HepG2 (cell line): ENCODE results near the gene APOA1. TPM values are rescaled to one million over a fixed set of nuclear protein-coding genes. Genes with fewer than 3 reads are reported as not detected.

ENCODE experiments used
- CREB3 ChIP-seq: sonication (generic); formaldehyde crosslinking; IDR thresholded peaks from 2 replicates; pipeline ENCODE4 v1.5.0; 2020; ENCODE audit warnings: missing genetic modification reagents
- EZH2 ChIP-seq: conservative IDR thresholded peaks from 2 replicates; pipeline ENCODE4 v1.6.1; 2012; ENCODE audit warnings: mild to moderate bottlenecking, low read depth, low read length, moderate library complexity
- FOSL2 ChIP-seq: sonication (generic); formaldehyde crosslinking; IDR thresholded peaks from 2 replicates; pipeline ENCODE4 v1.4.0; 2020; ENCODE audit warnings: missing genetic modification reagents
- FOXA3 ChIP-seq: IDR thresholded peaks from 2 replicates; pipeline ENCODE4 v1.6.1; 2016; ENCODE audit warnings: missing genetic modification reagents, missing compliant biosample characterization
- FOXK1 ChIP-seq: sonication (generic); formaldehyde crosslinking; IDR thresholded peaks from 2 replicates; pipeline ENCODE4 v1.4.0; 2020; ENCODE audit warnings: low read depth, missing genetic modification reagents, borderline replicate concordance
- GPBP1L1 ChIP-seq: sonication (generic); formaldehyde crosslinking; IDR thresholded peaks from 2 replicates; pipeline ENCODE4 v1.5.0; 2020; ENCODE audit warnings: mild to moderate bottlenecking, missing genetic modification reagents
- HDAC6 ChIP-seq: fragments of 200-600 bp; sonication (generic); IDR thresholded peaks from 2 replicates; pipeline ENCODE4 v1.7.0; 2017; ENCODE audit warnings: mild to moderate bottlenecking, antibody characterized with exemption, low read length, low read depth
- KLF12 ChIP-seq: sonication (generic); formaldehyde crosslinking; IDR thresholded peaks from 2 replicates; pipeline ENCODE4 v1.4.0; 2020; ENCODE audit warnings: missing genetic modification reagents, borderline replicate concordance
- NONO ChIP-seq, 2 experiments: fragments of 450-650 bp in 1 of 2; sonication (generic) in 1 of 2; formaldehyde crosslinking in 1 of 2; IDR thresholded peaks in 1 of 2; conservative IDR thresholded peaks in 1 of 2; 2 replicates each; pipeline versions ENCODE4 v1.6.1 to v1.8.0; 2017 to 2022; ENCODE audit warnings: mild to moderate bottlenecking in 1 of 2, missing genetic modification reagents in 1 of 2, moderate library complexity in 1 of 2
- NPAS2 ChIP-seq: sonication (generic); formaldehyde crosslinking; IDR thresholded peaks from 2 replicates; pipeline ENCODE4 v1.8.0; 2022; ENCODE audit warnings: mild to moderate bottlenecking, missing genetic modification reagents, borderline replicate concordance
- PHF8 ChIP-seq: sonication (generic); formaldehyde crosslinking; IDR thresholded peaks from 2 replicates; pipeline ENCODE4 v1.5.0; 2020; ENCODE audit warnings: missing genetic modification reagents
- STAG1 ChIP-seq: sonication (generic); formaldehyde crosslinking; IDR thresholded peaks from 2 replicates; pipeline ENCODE4 v1.4.0; 2020; ENCODE audit warnings: missing genetic modification reagents
- STAT5B ChIP-seq: sonication (generic); formaldehyde crosslinking; IDR thresholded peaks from 2 replicates; pipeline ENCODE4 v1.4.0; 2020; ENCODE audit warnings: missing genetic modification reagents
- WIZ ChIP-seq: sonication (generic); formaldehyde crosslinking; IDR thresholded peaks from 2 replicates; pipeline ENCODE4 v1.5.1; 2020; ENCODE audit warnings: mild to moderate bottlenecking, missing genetic modification reagents
- ZNF18 ChIP-seq: sonication (generic); formaldehyde crosslinking; IDR thresholded peaks from 2 replicates; pipeline ENCODE4 v1.8.0; 2022; ENCODE audit warnings: mild to moderate bottlenecking, missing genetic modification reagents; ENCODE audit not compliant: insufficient replicate concordance
- ZNF75D ChIP-seq: sonication (generic); formaldehyde crosslinking; IDR thresholded peaks from 2 replicates; pipeline ENCODE4 v1.8.1; 2023; ENCODE audit warnings: missing genetic modification reagents, mild to moderate bottlenecking, borderline replicate concordance
- ZNF790 ChIP-seq: sonication (generic); formaldehyde crosslinking; IDR thresholded peaks from 2 replicates; pipeline ENCODE4 v1.8.0; 2022; ENCODE audit warnings: missing genetic modification reagents, mild to moderate bottlenecking, borderline replicate concordance
- ZSCAN31 ChIP-seq: sonication (generic); formaldehyde crosslinking; IDR thresholded peaks from 2 replicates; pipeline ENCODE4 v1.5.0; 2020; ENCODE audit warnings: low read depth, mild to moderate bottlenecking, missing genetic modification reagents
- polyA plus RNA-seq, 8 experiments: library from polyadenylated mRNA; depleted of rRNA in 3 of 8; stranded (reverse) in 7 of 8; unstranded in 1 of 8; fragments of >200 nt; fragmentation: Illumina TruSeq in 4 of 8; extraction: Trizol in 4 of 8; gene quantifications; 2 replicates each; pipeline versions ENCODE4 v1.2.1 to v1.2.3, GENCODE V29; 2011 to 2016; ENCODE audit warnings: low read depth in 4 of 8, missing spikeins in 1 of 8, mixed read lengths in 1 of 8; ENCODE audit not compliant: insufficient read depth in 1 of 8
- total RNA-seq, 5 experiments: library from RNA; depleted of rRNA; stranded (reverse); fragments of >200 nt; fragmentation: Illumina TruSeq; extraction: Trizol; gene quantifications; 2 replicates each; pipeline ENCODE4 v1.2.3, GENCODE V29; 2016; ENCODE audit warnings: low read depth in 1 of 5
- TF ChIP-seq, protein P1 (sequence below): sonication (generic); formaldehyde crosslinking; IDR thresholded peaks from 2 replicates; pipeline ENCODE4 v1.4.0; 2020; ENCODE audit warnings: missing genetic modification reagents, mild to moderate bottlenecking, borderline replicate concordance
- TF ChIP-seq, protein P2 (sequence below): IDR thresholded peaks from 2 replicates; pipeline ENCODE4 v1.6.1; 2016; ENCODE audit warnings: missing compliant biosample characterization, missing genetic modification reagents, borderline replicate concordance

The APOA1 gene
- total and polyA plus RNA-seq, 2 of the 13 experiments (the other 11 are each of a cell fraction or from before 2014, with no cell fraction given), result 1,973 to 5,485 TPM

- TF ChIP-seq KLF12 (CRISPR knock-in tag) (no peak), FOXK1 (no peak), STAT5B (CRISPR knock-in tag) (no peak), FOSL2 (CRISPR knock-in tag) (0 out of 2 replicates have a peak, but pooled peaks have one; percentile 15), ZSCAN31 (CRISPR knock-in tag) (peak; percentile 74; the same call in 1 of the 2 replicates), EZH2 (no peak), ZNF790 (no peak), NONO (IDR thresholded peaks at IDR 0.05) (no peak), NONO (CRISPR knock-in tag; conservative IDR thresholded peaks at IDR 0.05) (peak; percentile 73; the same call in 1 of the 2 replicates), ZNF75D (CRISPR knock-in tag) (no peak), NPAS2 (CRISPR knock-in tag) (no peak), STAG1 (CRISPR knock-in tag) (peak; percentile 74), WIZ (CRISPR knock-in tag) (0 out of 2 replicates have a peak, but pooled peaks have one; percentile 15), GPBP1L1 (no peak), PHF8 (CRISPR knock-in tag) (peak; percentile 48), HDAC6 (0 out of 2 replicates have a peak, but pooled peaks have one; percentile 13), ZNF18 (CRISPR knock-in tag) (peak; percentile 70), FOXA3 (no peak; the same call in 1 of the 2 replicates), CREB3 (CRISPR knock-in tag) (no peak)
- TF ChIP-seq, protein P1, sequence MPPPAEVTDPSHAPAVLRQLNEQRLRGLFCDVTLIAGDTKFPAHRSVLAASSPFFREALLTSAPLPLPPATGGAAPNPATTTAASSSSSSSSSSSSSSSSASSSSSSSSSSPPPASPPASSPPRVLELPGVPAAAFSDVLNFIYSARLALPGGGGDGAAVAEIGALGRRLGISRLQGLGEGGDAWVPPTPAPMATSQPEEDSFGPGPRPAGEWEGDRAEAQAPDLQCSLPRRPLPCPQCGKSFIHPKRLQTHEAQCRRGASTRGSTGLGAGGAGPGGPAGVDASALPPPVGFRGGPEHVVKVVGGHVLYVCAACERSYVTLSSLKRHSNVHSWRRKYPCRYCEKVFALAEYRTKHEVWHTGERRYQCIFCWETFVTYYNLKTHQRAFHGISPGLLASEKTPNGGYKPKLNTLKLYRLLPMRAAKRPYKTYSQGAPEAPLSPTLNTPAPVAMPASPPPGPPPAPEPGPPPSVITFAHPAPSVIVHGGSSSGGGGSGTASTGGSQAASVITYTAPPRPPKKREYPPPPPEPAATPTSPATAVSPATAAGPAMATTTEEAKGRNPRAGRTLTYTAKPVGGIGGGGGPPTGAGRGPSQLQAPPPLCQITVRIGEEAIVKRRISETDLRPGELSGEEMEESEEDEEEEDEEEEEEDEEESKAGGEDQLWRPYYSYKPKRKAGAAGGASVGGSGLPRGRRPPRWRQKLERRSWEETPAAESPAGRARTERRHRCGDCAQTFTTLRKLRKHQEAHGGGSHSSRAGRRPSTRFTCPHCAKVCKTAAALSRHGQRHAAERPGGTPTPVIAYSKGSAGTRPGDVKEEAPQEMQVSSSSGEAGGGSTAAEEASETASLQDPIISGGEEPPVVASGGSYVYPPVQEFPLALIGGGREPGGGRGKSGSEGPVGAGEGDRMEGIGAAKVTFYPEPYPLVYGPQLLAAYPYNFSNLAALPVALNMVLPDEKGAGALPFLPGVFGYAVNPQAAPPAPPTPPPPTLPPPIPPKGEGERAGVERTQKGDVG (CRISPR knock-in tag), result 0 out of 2 replicates have a peak, but pooled peaks have one; percentile 26
- TF ChIP-seq, protein P2, sequence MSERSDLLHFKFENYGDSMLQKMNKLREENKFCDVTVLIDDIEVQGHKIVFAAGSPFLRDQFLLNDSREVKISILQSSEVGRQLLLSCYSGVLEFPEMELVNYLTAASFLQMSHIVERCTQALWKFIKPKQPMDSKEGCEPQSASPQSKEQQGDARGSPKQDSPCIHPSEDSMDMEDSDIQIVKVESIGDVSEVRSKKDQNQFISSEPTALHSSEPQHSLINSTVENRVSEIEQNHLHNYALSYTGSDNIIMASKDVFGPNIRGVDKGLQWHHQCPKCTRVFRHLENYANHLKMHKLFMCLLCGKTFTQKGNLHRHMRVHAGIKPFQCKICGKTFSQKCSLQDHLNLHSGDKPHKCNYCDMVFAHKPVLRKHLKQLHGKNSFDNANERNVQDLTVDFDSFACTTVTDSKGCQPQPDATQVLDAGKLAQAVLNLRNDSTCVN, result no peak
Measured at GRCh38 chr11:116835791-116836631, 1.4 kb downstream of the APOA1 start (continued).
